Endothelial cell of umbilical vein (primary cell): ENCODE results near the gene KRT1.

Source experiments
- CTCF ChIP-seq, 2 donors: IDR thresholded peaks; 1 replicate in 1 of 2; 2 replicates in 1 of 2; pipeline ENCODE4 v1.5.1; 2011; ENCODE audit warnings: low read length in 2 of 2, mild to moderate bottlenecking in 2 of 2, moderate library complexity in 2 of 2, control low read depth in 1 of 2, inconsistent platforms in 1 of 2, low read depth in 1 of 2; ENCODE audit not compliant: insufficient read depth in 1 of 2; ENCODE audit errors: extremely low read depth in 1 of 2
- EZH2 ChIP-seq: IDR thresholded peaks from 2 replicates; pipeline ENCODE4 v1.6.1; 2012; ENCODE audit warnings: borderline replicate concordance, low read depth, mild to moderate bottlenecking, moderate library complexity, low read length, inconsistent platforms; ENCODE audit not compliant: severe bottlenecking
- FOS ChIP-seq: IDR thresholded peaks from 2 replicates; pipeline ENCODE4 v1.6.1; 2011; ENCODE audit warnings: mild to moderate bottlenecking, low read length, moderate library complexity, borderline replicate concordance; ENCODE audit not compliant: insufficient read depth
- JUN ChIP-seq: IDR thresholded peaks from 2 replicates; pipeline ENCODE4 v1.6.1; 2011; ENCODE audit warnings: borderline replicate concordance, low read depth; ENCODE audit not compliant: insufficient read length, insufficient read depth
- MYC ChIP-seq: IDR thresholded peaks from one replicate; pipeline ENCODE4 v1.6.1; 2011; ENCODE audit warnings: mild to moderate bottlenecking, low read depth, low read length
- POLR2A ChIP-seq: IDR thresholded peaks from 2 replicates; pipeline ENCODE4 v1.6.1; 2012; ENCODE audit warnings: low read depth, mild to moderate bottlenecking, control low read depth, low read length
- POLR2AphosphoS5 ChIP-seq: IDR thresholded peaks from 2 replicates; pipeline ENCODE4 v1.6.1; 2012; ENCODE audit warnings: low read depth, mild to moderate bottlenecking, control low read depth, low read length, moderate library complexity; ENCODE audit not compliant: insufficient read depth

- no peak for TF ChIP-seq POLR2A
- no peak for TF ChIP-seq JUN
- TF ChIP-seq CTCF (IDR thresholded peaks at IDR 0.05; ENCODE audit: extremely low read depth in 1 of 2, insufficient read depth in 1 of 2, low read depth in 1 of 2, low read length in 2 of 2): no peak
- no peak for TF ChIP-seq MYC
- no peak for TF ChIP-seq POLR2AphosphoS5
- no peak for TF ChIP-seq FOS
- no peak for TF ChIP-seq EZH2
Observed at GRCh38 chr12:52727037-52727436, 46.8 kb upstream of the KRT1 start.
